DMS153 treated with DMSO at 0.1 percent for 48 hours (cell line): ENCODE results near the gene GNA14.
"Not testable (repeated sequence)": the region's sequence is repeated elsewhere in the genome, so short reads cannot be mapped to it uniquely, and the experiment has no call there.

Experiments
- DNase-seq: peaks from one replicate; lab custom pipeline; 2025; ENCODE audit not compliant: unreplicated experiment; lab: John Stamatoyannopoulos, UW

Gene GNA14

DNA sequence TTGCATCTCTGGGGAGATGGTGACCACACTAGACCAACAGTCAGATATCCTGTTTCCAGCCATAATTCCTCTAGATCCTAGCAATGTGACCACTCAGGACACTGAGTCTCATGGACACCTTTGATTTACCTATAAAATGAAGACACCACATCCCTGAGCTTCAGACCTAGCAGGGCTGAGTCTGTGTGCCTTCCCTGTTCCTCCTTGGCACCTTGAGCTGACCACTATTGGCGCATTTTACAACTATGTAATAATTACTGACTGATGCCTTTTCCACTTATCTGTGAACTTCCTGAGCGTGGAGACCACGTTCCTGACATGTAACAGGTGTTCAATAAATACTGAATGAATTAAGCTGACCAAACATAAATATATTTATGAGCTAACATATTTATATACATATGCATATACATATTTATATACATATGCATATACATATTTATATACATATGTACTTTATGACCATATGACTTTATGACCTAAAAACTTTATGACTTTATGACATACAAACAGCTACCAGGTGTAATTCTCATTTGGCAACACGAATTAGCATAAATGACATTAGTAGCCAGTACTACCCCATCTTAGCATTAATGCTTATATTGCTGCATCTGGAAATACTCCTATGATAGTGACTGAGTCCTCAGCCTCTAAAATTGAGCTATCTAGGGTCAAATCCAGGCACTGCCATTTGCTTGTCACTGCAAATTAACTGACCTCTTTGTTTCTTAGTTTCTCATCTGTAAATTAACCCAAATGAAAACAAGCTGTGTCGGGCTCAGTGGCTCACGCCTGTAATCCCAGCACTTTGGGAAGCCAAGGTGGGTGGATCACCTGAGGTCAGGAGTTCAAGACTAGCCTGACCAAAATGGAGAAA, 150.6 kb downstream of the GNA14 start:
- no peak for DNase-seq

DNA sequence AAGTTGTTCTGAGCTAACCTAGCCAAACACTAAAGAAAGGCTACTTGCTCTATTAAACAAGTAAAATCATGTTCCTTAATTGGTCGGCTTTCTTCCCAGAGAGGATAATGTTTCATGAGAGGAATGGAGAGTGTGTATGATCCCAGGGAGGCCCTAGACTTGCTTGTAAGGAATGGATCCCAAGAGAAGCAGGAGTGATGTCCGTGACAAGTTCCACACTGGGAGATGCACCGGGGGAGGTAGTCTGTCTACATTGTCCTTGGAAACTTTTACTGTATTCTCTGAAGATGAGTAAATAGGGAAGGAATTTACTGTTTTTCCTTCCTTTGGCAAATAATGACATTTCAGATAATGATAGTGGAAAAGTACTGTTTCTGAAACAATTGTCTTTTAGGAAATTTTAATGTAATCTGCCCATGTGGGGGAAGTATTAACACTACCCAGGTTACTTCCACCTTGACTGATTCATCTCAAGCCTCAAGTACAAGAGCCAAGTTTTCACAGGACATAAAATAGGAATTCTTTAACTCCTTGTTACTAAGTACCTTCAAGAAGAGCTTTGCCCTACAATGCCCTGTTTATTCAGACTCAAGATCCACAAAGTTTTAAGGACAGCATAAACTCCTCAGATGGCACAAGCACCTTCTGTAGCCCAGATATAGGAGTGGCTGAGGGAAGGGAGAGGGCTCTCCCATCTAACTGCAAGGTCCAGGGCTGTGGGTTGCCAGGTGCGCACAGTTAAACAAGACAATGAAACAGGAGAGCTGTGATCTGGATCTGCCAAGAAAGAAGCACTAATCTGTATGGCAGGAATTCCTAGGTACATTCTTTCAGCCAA, 152.1 kb downstream of the GNA14 start:
- DNase-seq = no peak

DNA sequence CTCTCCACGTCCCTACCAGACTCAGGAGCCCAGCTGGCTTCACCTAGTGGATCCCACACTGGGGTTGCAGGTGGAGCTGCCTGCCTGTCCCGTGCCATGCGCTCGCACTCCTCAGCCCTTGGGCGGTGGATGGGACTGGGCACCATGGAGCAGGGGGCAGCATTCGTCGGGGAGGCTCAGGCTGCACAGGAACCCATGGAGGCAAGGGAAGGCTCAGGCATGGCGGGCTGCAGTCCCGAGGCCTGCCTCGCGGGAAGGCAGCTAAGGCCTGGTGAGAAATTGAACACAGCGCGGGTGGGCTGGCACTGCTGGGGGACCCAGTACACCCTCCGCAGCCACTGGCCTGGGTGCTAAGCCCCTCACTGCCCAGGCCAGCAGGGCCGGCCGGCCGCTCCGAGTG, 157.8 kb downstream of the GNA14 start:
- not testable (repeated sequence) for DNase-seq

DNA sequence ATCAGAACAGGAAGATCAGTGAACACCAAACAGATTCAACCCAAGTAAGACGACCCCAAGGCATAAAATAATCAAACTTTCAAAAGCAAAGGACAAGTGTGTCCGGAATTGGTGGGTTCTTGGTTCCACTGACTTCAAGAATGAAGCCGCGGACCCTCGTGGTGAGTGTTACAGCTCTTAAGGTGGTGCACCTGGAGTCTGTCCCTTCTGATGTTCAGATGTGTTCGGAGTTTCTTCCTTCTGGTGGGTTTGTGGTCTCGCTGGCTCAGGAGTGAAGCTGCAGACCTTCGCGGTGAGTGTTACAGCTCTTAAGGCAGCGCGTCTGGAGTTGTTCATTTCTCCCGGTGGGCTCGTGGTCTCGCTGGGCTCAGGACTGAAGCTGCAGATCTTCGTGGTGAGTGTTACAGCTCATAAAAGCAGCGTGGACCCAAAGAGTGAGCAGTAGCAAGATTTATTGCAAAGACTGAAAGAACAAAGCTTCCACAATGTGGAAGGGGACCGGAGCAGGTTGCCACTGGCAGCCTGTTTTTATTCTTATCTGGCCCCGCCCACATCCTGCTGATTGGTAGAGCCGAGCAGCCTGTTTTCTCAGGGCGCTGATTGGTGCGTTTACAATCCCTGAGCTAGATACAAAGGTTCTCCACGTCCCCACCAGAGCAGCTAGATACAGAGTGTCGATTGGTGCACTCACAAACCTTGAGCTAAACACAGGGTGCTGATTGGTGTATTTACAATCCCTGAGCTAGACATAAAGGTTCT, 158.5 kb downstream of the GNA14 start:
- not testable (repeated sequence) for DNase-seq

DNA sequence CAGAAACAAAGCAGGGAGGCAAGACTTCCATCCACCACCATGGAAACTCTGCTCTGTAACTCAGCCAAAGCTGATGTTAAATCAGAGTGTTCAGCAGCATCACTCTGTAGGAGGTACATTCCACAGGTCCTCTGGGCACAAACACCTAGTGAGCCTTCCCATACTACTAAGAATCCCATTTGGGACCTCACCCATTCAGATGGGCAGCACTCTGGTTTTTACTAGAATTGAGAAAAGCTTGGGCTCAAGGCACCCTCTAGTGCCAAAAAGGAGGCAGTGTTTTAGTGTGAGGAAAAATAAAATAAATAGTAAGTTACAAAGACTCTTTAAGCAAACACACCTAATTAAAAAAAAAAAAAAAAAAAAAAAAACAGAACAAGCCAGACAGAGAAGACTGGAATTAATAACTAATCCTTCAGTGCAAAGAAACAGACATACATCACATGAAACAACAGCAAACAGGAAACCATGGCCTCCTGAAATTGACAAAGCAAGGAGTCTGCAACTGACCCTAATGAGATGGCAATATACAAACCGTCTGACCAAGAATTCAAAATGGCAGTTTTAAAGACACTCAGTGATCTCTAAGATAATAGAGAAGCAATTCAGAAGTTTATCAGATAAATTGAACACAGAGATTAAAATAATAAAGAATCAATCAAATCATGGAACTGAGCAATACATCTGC, 159.5 kb downstream of the GNA14 start:
- no peak for DNase-seq

DNA sequence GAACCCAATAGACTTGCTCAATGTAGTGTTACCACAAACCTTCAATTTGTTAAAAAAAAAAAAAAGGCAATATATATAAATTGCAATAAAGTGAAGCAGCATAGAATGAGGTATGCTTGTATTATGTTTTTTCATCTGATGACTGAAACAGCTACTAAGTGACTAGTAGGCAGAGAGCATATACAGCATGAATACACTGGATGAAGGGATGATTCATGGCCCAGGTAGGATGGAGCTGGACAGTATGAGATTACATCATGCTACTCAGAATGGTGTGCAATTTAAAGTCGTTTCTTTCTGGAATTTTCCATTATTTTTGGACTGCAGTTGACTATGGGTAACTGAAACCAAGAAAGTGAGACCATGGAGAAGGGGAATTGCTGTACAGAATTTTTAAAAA, 161.2 kb downstream of the GNA14 start:
- no peak for DNase-seq

DNA sequence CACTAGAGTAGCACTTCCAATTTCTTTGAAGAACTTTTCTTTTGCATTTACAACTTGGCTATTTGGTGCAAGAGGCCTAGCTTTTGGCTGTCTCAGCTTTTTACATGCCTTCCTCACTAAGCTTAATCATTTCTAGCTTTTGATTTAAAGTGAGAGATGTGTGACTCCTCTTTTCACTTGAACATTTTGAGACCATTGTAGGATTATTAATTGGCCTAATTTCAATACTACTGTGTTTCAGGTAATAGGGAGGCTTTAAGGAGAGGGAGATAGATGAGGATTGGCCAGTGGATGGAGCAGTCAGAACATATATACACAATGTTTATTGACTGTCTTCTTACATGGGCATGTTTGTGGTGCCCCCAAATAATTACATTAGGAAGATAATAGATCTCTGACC, 161.7 kb downstream of the GNA14 start:
- DNase-seq = no peak

DNA sequence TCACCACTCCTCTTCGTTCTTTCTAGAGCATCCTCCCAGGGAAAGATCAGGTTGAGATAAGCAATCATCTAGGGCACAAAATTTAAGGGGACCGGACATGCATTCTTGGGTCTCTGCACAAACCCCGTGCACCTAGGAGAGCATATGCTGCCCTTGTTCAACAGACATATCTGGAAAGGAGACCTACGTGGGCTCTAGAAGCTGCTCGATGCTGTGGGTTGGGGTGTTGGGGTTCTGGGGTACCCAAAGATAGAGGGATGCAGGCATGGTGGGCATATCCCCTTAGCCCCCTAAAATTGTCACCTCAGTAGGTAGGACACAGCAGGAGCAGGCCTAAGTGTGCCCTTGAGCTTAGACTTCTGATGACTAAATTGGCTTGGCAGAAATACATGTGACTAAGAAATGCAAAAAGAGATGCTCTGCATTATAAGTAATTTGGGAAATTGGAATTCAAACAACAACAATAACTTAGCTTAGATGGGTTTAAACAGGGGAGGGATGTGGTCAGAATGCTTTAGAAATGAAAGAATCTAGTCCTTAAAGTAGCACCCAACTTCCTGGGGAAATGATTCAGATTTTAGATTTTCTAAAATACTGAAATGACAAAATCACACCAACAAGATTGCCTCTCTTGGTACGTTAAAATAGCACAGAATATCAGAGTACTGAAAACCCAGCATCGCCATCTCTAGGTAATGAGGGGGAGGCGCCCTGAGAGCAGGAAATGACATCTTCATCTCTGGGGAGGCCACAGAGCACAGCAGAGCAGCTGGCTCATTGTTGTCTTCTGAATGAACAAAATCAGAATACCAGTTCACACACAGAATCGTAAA, 172.3 kb downstream of the GNA14 start:
- DNase-seq = no peak

DNA sequence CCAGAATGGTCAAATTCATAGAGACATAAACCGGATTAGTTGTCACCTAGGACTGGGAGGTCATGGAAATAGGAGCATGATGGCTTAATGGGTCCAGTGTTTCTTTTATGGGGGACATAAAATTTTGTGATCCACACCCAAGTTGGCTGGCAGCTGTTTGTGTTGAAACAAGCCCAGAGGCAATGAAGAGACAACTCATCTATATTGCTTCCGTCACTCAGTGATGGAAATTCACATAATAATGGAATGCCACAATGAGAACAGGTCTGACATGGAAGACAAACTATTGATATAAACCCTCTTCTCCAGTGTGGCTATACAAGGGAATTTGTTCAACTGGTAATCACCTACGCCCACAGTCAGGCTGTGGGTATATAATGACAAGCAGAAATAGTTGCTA, 173.2 kb downstream of the GNA14 start:
- no peak for DNase-seq

DNA sequence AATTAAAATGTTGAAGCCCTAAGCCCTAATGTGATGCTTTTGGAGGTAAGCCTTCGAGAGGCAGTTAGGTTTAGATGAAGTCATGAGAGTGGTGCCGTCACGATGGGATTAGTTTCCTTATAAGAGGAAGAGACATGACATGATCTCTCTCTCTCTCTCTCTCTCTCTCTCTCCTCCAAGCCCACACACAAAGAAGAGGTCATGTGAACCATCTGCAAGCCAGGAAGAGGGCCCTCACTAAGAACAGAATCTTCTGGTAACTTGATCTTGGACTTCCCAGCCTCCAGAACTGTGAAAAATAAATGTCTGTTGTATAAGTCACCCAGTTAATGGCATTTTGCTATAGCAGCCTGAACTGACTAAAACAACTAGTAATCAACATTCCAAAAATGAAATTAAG, 175.5 kb downstream of the GNA14 start:
- no peak for DNase-seq

DNA sequence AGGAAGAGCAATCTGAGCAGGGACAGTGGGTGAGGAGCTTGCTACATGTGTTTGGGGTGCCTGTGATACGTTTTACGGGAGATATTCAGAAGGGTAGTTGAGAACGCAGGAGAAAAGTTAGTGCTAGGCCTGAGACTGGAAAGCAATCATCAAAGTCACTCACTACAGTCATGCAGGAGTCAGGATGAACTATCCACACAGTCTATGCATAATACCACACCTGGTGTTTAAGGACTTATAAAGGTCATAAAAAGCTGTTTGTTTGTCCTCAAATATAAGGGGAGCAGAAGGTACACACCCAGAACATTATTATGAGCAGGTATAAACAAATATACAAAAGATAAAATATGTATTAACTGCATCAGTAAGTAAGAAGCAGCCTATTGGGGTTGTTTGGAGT, 176.6 kb downstream of the GNA14 start:
- DNase-seq = no peak

DNA sequence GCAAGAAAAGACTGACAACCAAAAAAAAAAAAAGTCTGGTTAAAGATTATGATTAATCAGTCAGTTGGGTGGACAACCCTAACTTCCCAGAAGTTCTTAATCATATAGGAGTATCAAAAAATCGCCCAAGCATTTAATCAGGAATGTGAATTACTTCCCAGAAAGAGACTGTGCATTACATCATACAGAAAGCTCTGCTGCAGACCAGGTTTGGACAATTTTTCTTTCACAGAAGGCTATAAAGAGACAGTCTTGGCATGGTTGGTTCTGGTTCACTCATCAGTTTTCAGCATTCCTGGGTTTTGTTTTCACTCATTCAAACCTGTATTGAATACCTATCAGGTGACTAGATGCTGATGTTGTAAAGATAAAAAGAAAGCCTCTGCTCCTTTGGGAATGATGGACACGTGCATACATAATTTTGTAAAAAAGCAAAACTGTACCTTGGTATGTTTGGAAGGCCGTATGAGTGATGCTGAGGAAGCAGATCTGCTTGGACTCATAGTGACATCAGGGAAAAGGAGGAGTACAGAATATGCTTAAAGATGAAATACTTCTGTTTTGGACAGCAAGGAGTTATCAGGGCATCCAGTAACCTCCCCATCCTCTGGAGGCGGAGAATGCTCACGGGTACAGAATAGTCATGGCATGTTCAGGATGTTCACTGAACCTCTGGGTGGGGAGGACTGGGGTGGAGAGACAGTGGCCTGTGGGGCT, 178.4 kb downstream of the GNA14 start:
- no peak for DNase-seq

DNA sequence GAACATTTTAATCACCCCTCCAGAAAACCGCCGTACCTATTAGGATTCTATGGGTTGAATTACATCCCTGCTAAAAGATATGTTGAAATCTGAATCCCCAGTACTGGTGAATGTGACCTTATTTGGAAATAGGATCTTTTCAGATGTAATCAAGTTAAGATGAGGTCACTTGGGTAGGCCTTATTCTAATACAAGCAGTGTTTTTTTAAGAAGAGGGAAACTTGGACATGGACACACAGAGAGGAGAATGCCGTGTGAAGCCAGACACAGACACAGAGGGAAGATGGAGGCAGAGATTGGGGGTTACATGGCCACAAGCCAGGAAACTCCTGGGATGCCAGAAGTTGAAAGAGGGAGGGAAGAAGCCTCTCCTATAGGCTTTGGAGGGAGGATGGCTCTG, 183.5 kb downstream of the GNA14 start:
- DNase-seq = no peak

DNA sequence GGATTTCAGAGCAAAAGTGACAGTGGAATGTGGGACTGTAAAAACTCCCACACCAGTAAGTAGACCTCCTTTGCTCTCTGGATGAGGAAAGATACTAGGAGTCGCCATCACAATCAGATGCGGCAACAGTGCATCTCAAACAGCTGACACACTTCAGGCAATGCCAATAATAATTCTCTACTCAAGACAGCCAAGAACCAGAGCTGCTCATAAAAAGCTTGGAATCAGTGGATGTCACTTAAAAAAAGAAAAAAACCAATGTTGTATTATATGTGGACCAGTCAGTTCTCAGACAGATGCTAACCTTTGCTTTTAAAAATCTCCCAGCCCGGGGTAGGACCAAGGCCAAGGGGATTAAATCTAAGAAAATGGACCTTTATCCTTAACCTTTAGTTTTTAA, 185.0 kb downstream of the GNA14 start:
- no peak for DNase-seq

DNA sequence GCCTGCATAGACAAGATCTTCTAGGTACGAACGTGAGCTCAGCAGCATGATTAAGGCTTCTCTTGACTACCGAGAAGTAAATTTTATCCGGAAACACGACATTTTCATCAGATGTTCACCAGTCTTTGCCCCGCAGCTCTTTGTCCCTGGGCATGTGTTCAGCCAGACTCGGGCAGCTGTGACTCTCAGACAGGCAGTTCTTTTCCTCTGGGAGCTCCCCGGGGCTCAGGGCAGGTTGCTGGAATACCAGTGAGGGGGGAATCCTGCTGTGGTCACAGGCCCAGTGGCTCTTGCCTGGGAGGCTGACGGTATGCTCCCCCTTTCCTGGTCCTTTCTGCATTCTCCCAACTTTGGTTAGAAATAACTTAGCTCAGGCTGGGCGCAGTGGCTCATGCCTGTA, 186.1 kb downstream of the GNA14 start:
- DNase-seq = no peak

DNA sequence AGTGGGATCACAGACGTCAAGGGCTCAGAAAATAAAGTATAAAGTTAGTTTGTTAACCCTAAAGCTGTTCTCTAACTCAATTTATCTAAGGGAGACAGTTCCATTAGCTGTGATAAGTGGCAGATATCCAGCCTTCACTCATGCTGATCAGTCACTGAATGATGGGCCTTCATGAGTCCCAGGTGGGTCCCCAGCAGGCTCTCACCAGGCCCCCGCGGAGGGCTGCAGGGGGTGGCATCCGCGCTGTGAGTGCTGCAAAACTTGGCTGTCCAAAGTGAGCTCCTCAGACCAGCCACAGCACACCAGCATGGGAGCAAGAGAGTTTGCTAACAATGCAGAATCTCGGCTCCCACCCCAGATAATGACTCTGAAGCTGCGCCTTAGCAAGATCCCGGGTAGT, 187.2 kb downstream of the GNA14 start:
- DNase-seq = no peak

DNA sequence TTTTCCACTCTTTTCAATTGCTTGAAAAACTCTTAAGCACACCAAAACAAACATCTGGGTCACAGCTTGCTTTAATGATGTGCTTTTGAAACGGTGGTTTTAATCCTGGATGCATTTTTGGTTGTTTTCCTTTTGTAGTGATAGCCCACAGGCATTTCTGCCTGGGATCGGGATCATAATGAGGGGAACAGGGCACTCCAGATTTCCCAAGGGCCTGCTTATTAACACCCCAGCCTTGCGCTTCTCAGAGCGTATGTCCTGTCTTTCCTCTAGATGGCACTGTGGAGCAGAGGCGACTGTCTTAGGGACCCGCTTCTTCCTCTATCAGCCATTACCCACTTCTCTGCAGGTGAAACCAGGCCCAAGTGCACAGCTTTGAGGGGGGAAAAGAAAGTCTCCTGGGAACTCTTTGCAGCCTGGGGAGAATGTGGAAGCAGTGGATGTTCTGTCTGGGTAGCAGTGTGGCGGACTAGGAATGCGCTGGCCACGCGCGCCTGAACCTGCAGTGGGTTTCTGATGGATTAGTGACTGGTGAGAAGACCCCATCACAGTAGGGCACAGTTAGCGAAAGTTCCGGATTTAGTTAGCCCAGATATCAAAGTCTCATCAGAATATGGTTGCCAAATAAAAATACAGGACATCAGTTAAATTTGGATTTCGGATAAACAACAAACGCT, 190.1 kb downstream of the GNA14 start:
- no peak for DNase-seq

DNA sequence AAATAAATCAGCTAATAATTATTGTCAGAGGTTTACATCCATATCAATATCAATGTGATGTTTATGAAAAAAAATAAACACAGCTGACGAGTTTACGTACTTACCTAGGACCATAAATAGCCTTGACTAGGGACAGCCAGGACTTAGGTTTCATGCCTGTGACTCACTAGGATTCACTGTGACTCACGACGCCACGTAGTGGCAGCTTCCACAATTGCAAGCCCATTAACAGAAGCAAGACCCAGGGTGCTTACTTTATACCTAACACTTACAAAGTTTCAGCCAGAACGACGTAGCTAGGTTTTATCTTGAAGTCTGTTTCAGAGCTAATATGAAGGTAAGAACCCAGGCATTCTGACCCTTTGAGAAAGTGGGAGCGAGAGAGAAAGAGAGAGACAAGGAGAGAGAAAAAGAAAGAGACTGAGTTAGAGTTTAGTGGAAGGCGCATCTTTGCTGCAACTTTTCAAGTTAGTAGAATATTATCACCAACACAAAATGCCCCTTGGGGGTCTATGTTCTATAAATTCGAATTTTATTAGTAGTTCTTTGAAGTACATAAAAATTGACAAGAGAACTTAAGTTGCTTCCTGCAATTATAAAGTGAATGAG, 191.2 kb downstream of the GNA14 start:
- no peak for DNase-seq
